Neural cell (in vitro differentiated cells): ENCODE results near the gene SMAP1. TPM values are rescaled to one million over a fixed set of nuclear protein-coding genes. Genes with fewer than 3 reads are reported as not detected.

ENCODE experiments used
- H2AFZ ChIP-seq: fragments of 200-600, 300-800 bp; sonication (generic), shearing (Covaris generic); 2 replicates; pipeline ENCODE4 v1.6.0; 2014; ENCODE audit warnings: low read depth, mild to moderate bottlenecking, antibody characterized with exemption, low read length, moderate library complexity
- H3F3A ChIP-seq: fragments of 200-600 bp; shearing (Covaris generic); 2 replicates; pipeline ENCODE4 v1.6.1; 2016; ENCODE audit warnings: mild to moderate bottlenecking, moderate library complexity, mixed read lengths, antibody characterized with exemption, low read length; ENCODE audit not compliant: insufficient read depth, poor library complexity, severe bottlenecking
- H3K27ac ChIP-seq: fragments of 200-600, 300-800 bp; sonication (generic), shearing (Covaris generic); 2 replicates; pipeline ENCODE4 v1.5.1; 2014; ENCODE audit warnings: mild to moderate bottlenecking, low read length, moderate library complexity
- H3K27me3 ChIP-seq: fragments of 300-800, 200-600 bp; sonication (generic), shearing (Covaris generic); 2 replicates; pipeline ENCODE4 v1.6.0; 2014; ENCODE audit warnings: mild to moderate bottlenecking, low read depth, low read length, moderate library complexity; ENCODE audit not compliant: insufficient read depth
- H3K36me3 ChIP-seq: fragments of 300-800, 200-600 bp; sonication (generic), shearing (Covaris generic); 2 replicates; pipeline ENCODE4 v1.5.1; 2014; ENCODE audit warnings: mild to moderate bottlenecking, antibody characterized with exemption, low read length, moderate library complexity; ENCODE audit not compliant: insufficient read depth
- H3K4me2 ChIP-seq: fragments of 300-800, 200-600 bp; sonication (generic), shearing (Covaris generic); 2 replicates; pipeline ENCODE4 v1.6.0; 2014; ENCODE audit warnings: mild to moderate bottlenecking, low read length
- H3K4me3 ChIP-seq: fragments of 300-800, 200-600 bp; sonication (generic), shearing (Covaris generic); 2 replicates; pipeline ENCODE4 v1.5.1; 2014; ENCODE audit warnings: mild to moderate bottlenecking, low read length, moderate library complexity
- H3K79me2 ChIP-seq: fragments of 200-600 bp; shearing (Covaris generic); replicated peaks from 2 replicates; pipeline ENCODE4 v1.6.0; 2014; ENCODE audit warnings: mild to moderate bottlenecking, low read length, moderate library complexity; ENCODE audit not compliant: insufficient read depth
- H3K9ac ChIP-seq: fragments of 300-800, 200-600 bp; sonication (generic), shearing (Covaris generic); 2 replicates; pipeline ENCODE4 v1.6.1; 2016; ENCODE audit warnings: mild to moderate bottlenecking, low read length, mixed read lengths
- H3K9me2 ChIP-seq: fragments of 200-600 bp; shearing (Covaris generic); 2 replicates; pipeline ENCODE4 v1.6.1; 2016; ENCODE audit warnings: mild to moderate bottlenecking, low read length, mixed read lengths; ENCODE audit not compliant: insufficient read depth
- H3K9me3 ChIP-seq: fragments of 200-600, 300-800 bp; sonication (generic), shearing (Covaris generic); 2 replicates; pipeline ENCODE4 v1.6.1; 2016; ENCODE audit warnings: mild to moderate bottlenecking, mixed run types, low read length, moderate library complexity, mixed read lengths
- H4K20me1 ChIP-seq: fragments of 200-600 bp; shearing (Covaris generic); 2 replicates; pipeline ENCODE4 v1.6.1; 2016; ENCODE audit warnings: mild to moderate bottlenecking, mixed run types; ENCODE audit not compliant: insufficient read depth
- CTCF ChIP-seq: fragments of 450-650 bp; IDR thresholded peaks from 2 replicates; pipeline ENCODE4 v1.5.1; 2014; ENCODE audit warnings: antibody characterized with exemption, mild to moderate bottlenecking, moderate library complexity; ENCODE audit not compliant: poor library complexity, severe bottlenecking
- EP300 ChIP-seq: fragments of 450-650 bp; conservative IDR thresholded peaks from 2 replicates; pipeline ENCODE4 v1.6.1; 2014; ENCODE audit warnings: antibody characterized with exemption, mild to moderate bottlenecking, moderate library complexity; ENCODE audit not compliant: poor library complexity, severe bottlenecking
- EZH2 ChIP-seq: fragments of 200-600, 300-800 bp; shearing (Covaris generic), sonication (generic); IDR thresholded peaks from 2 replicates; pipeline ENCODE4 v1.6.1; 2014; ENCODE audit warnings: antibody characterized with exemption, low read length, borderline replicate concordance, mild to moderate bottlenecking; ENCODE audit not compliant: insufficient read depth, poor library complexity, severe bottlenecking
- MXI1 ChIP-seq: fragments of 450-650 bp; conservative IDR thresholded peaks from 2 replicates; pipeline ENCODE4 v1.6.1; 2014; ENCODE audit warnings: antibody characterized with exemption, mild to moderate bottlenecking; ENCODE audit not compliant: poor library complexity, severe bottlenecking
- POLR2AphosphoS5 ChIP-seq: IDR thresholded peaks from 2 replicates; pipeline ENCODE4 v1.6.1; 2012
- RAD21 ChIP-seq: fragments of 450-650 bp; conservative IDR thresholded peaks from 2 replicates; pipeline ENCODE4 v1.6.1; 2014; ENCODE audit warnings: antibody characterized with exemption, mild to moderate bottlenecking, moderate library complexity
- REST ChIP-seq: IDR thresholded peaks from 2 replicates; pipeline ENCODE4 v1.6.1; 2012; ENCODE audit warnings: borderline replicate concordance
- SMC3 ChIP-seq: fragments of 450-650 bp; conservative IDR thresholded peaks from 2 replicates; pipeline ENCODE4 v1.6.1; 2014; ENCODE audit warnings: antibody characterized with exemption, mild to moderate bottlenecking, moderate library complexity; ENCODE audit not compliant: poor library complexity
- TAF1 ChIP-seq: IDR thresholded peaks from 2 replicates; pipeline ENCODE4 v1.6.1; 2012; ENCODE audit warnings: low read depth
- polyA plus RNA-seq: library from polyadenylated mRNA; depleted of rRNA; stranded (reverse); fragments of >200 nt; gene quantifications from 2 replicates; pipeline ENCODE4 v1.2.3, GENCODE V29; 2014

Gene SMAP1
- polyA plus RNA-seq, 1 donor from 2014 or later: 43.7 TPM

- no peak overlapping the region for H3K27ac ChIP-seq
- no peaks in the 10 kb centered on the region for H3K79me2 ChIP-seq
- H3K9ac ChIP-seq: no peak overlapping the region
- H3K27me3 ChIP-seq: no peaks in the 10 kb centered on the region
- H3K4me2 ChIP-seq: no peak overlapping the region
- H3K9me3 ChIP-seq: no peaks in the 10 kb centered on the region
- no peak overlapping the region for H3K4me3 ChIP-seq
- H3K36me3 ChIP-seq: peaks cover 5% of the 10 kb centered on the region
- no peaks in the 10 kb centered on the region for H3F3A ChIP-seq
- TF ChIP-seq EP300 (no peak), POLR2AphosphoS5 (no peak), MXI1 (no peak), REST (no peak), RAD21 (no peak), TAF1 (no peak), EZH2 (no peak), CTCF (no peak), SMC3 (no peak)
- H2AFZ ChIP-seq: no peak overlapping the region
- no peaks in the 10 kb centered on the region for H4K20me1 ChIP-seq
- H3K9me2 ChIP-seq: no peaks in the 10 kb centered on the region
These were observed 67.3 kb downstream of the SMAP1 start for GRCh38 chr6:70734979-70735378.

- Histone ChIP-seq H3K9me2 (no peaks in the 10 kb centered on the region), H3K36me3 (peaks cover 5% of the 10 kb centered on the region), H3K4me2 (no peak overlapping the region), H3K27me3 (no peaks in the 10 kb centered on the region), H3K9ac (no peak overlapping the region), H2AFZ (no peak overlapping the region), H3K9me3 (no peaks in the 10 kb centered on the region), H3K79me2 (no peaks in the 10 kb centered on the region), H3K27ac (no peak overlapping the region), H4K20me1 (no peaks in the 10 kb centered on the region), H3F3A (no peaks in the 10 kb centered on the region), H3K4me3 (no peak overlapping the region)
- no peak for TF ChIP-seq SMC3
- no peak for TF ChIP-seq EP300
- TF ChIP-seq MXI1: no peak
- TF ChIP-seq TAF1: no peak
- no peak for TF ChIP-seq REST
- no peak for TF ChIP-seq CTCF
- TF ChIP-seq EZH2: no peak
- TF ChIP-seq RAD21: no peak
These were observed 67.8 kb downstream of the SMAP1 start for GRCh38 chr6:70735513-70735912.
